ENCODE measurements around the gene IL36RN. TPM values are rescaled to one million over a fixed set of nuclear protein-coding genes. Genes with fewer than 3 reads are reported as not detected.

The IL36RN gene
- total RNA-seq, 4 donors from 2014 or later: 5.0 to 90.7 (median 28.9) TPM

- Histone ChIP-seq H3K4me3 (no peak overlapping the region), H3K36me3 (no peaks in the 10 kb centered on the region), H3K9me3 (no peaks in the 10 kb centered on the region), H3K27me3 (no peaks in the 10 kb centered on the region), H3K27ac (no peak overlapping the region), H3K4me1 (no peaks in the 10 kb centered on the region)
- DNase-seq: no peak
- WGBS, 2 donors: 42 to 65% methylated on average over 5 of the region's 5 CpGs
- TF ChIP-seq POLR2A (IDR thresholded peaks at IDR 0.05): no peak
- TF ChIP-seq, protein P1, sequence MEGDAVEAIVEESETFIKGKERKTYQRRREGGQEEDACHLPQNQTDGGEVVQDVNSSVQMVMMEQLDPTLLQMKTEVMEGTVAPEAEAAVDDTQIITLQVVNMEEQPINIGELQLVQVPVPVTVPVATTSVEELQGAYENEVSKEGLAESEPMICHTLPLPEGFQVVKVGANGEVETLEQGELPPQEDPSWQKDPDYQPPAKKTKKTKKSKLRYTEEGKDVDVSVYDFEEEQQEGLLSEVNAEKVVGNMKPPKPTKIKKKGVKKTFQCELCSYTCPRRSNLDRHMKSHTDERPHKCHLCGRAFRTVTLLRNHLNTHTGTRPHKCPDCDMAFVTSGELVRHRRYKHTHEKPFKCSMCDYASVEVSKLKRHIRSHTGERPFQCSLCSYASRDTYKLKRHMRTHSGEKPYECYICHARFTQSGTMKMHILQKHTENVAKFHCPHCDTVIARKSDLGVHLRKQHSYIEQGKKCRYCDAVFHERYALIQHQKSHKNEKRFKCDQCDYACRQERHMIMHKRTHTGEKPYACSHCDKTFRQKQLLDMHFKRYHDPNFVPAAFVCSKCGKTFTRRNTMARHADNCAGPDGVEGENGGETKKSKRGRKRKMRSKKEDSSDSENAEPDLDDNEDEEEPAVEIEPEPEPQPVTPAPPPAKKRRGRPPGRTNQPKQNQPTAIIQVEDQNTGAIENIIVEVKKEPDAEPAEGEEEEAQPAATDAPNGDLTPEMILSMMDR (IDR thresholded peaks at IDR 0.05): no peak
- intact Hi-C loops (cut with DNase I): no loop called here
Measured at GRCh38 chr2:113039719-113040118, 19.3 kb upstream of the IL36RN start.

GRCh38 chr2:113041871-113042270 is 17.1 kb upstream of the IL36RN start:
- H3K4me3 ChIP-seq: no peak overlapping the region
- TF ChIP-seq POLR2A (IDR thresholded peaks at IDR 0.05): no peak
- TF ChIP-seq, protein P1 (IDR thresholded peaks at IDR 0.05): peak in 2 of 6 experiments; percentile 26 to 53
- H3K36me3 ChIP-seq: no peaks in the 10 kb centered on the region
- DNase-seq: no peak
- intact Hi-C loops (cut with DNase I): no loop called here
- no peaks in the 10 kb centered on the region for H3K9me3 ChIP-seq
- WGBS, 2 donors: 58% methylated on average over 5 of the region's 5 CpGs
- no peak overlapping the region for H3K27ac ChIP-seq
- no peaks in the 10 kb centered on the region for H3K27me3 ChIP-seq
- no peaks in the 10 kb centered on the region for H3K4me1 ChIP-seq

- Histone ChIP-seq H3K27me3 (no peaks in the 10 kb centered on the region), H3K9me3 (peaks cover 0 to 3% (median 0%) of the 10 kb centered on the region in 3 donors), H3K27ac (no peak overlapping the region), H3K4me1 (no peaks in the 10 kb centered on the region), H3K36me3 (no peaks in the 10 kb centered on the region), H3K4me3 (no peak overlapping the region)
- intact Hi-C loops (cut with DNase I): no loop called here
- DNase-seq: no peak
- WGBS, 2 donors: 85 to 87% methylated on average over 5 of the region's 5 CpGs
- TF ChIP-seq POLR2A (IDR thresholded peaks at IDR 0.05): no peak
- TF ChIP-seq, protein P1 (IDR thresholded peaks at IDR 0.05): no peak
Measured at GRCh38 chr2:113046465-113046864, 12.5 kb upstream of the IL36RN start.

- H3K36me3 ChIP-seq: no peaks in the 10 kb centered on the region
- peaks cover 0 to 26% (median 13%) of the 10 kb centered on the region in 3 donors for H3K9me3 ChIP-seq
- H3K27me3 ChIP-seq: no peaks in the 10 kb centered on the region
- no peaks in the 10 kb centered on the region for H3K4me1 ChIP-seq
- intact Hi-C loops (cut with DNase I): no loop called here
- no peak overlapping the region for H3K27ac ChIP-seq
- 87 to 89% methylated on average over 5 to 15 of the region's 38 CpGs for WGBS, 2 donors
- DNase-seq: no peak
- TF ChIP-seq, protein P1 (IDR thresholded peaks at IDR 0.05): no peak
- no peak for TF ChIP-seq POLR2A (IDR thresholded peaks at IDR 0.05)
- no peak overlapping the region for H3K4me3 ChIP-seq
Measured at GRCh38 chr2:113050921-113051895, 7.8 kb upstream of the IL36RN start.

GRCh38 chr2:113052396-113052917 is 6.5 kb upstream of the IL36RN start, which contains the start of gene IL36B:
Gene IL36B, minus strand, starts transcription at chr2:113052867.
- Histone ChIP-seq H3K36me3 (no peaks in the 10 kb centered on the region), H3K27me3 (no peaks in the 10 kb centered on the region), H3K9me3 (peaks cover 0 to 30% (median 13%) of the 10 kb centered on the region in 3 donors), H3K4me1 (no peaks in the 10 kb centered on the region), H3K27ac (peak within 1 kb of the TSS in 1 of 4 donors; percentile 11), H3K4me3 (no peak within 1 kb of the TSS)
- intact Hi-C loops (cut with DNase I): no loop called here
- 62 to 71% methylated on average over 6 of the region's 6 CpGs for WGBS, 2 donors
- DNase-seq: no peak
- TF ChIP-seq POLR2A (IDR thresholded peaks at IDR 0.05): no peak
- TF ChIP-seq, protein P1 (IDR thresholded peaks at IDR 0.05): no peak

Data from esophagus squamous epithelium (tissue), 5 donors.